ENCODE results near the gene PDGFD. TPM values are rescaled to one million over a fixed set of nuclear protein-coding genes. Genes with fewer than 3 reads are reported as not detected.

Gene PDGFD
- total RNA-seq, 2 donors from 2014 or later = 2.3 to 4.8 TPM

- TF ChIP-seq, protein P1, sequence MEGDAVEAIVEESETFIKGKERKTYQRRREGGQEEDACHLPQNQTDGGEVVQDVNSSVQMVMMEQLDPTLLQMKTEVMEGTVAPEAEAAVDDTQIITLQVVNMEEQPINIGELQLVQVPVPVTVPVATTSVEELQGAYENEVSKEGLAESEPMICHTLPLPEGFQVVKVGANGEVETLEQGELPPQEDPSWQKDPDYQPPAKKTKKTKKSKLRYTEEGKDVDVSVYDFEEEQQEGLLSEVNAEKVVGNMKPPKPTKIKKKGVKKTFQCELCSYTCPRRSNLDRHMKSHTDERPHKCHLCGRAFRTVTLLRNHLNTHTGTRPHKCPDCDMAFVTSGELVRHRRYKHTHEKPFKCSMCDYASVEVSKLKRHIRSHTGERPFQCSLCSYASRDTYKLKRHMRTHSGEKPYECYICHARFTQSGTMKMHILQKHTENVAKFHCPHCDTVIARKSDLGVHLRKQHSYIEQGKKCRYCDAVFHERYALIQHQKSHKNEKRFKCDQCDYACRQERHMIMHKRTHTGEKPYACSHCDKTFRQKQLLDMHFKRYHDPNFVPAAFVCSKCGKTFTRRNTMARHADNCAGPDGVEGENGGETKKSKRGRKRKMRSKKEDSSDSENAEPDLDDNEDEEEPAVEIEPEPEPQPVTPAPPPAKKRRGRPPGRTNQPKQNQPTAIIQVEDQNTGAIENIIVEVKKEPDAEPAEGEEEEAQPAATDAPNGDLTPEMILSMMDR (conservative IDR thresholded peaks at IDR 0.05) = no peak
- H3K4me3 Mint-ChIP-seq = no peak overlapping the region
- Histone ChIP-seq H3K4me3 (ENCODE audit: low read length) (no peak overlapping the region), H3K4me1 (ENCODE audit: control insufficient read depth, insufficient read depth, low read length) (no peaks in the 10 kb centered on the region), H3K9me3 (ENCODE audit: control insufficient read depth, low read length) (no peaks in the 10 kb centered on the region), H3K9ac (ENCODE audit: extremely low read depth, low read length, poor library complexity, severe bottlenecking) (no peak overlapping the region), H3K27me3 (ENCODE audit: control insufficient read depth, insufficient read depth, low read length, poor library complexity, severe bottlenecking) (no peaks in the 10 kb centered on the region), H3K27ac (ENCODE audit: low read depth, low read length) (no peak overlapping the region), H3K36me3 (ENCODE audit: control insufficient read depth, insufficient read depth, low read length) (no peaks in the 10 kb centered on the region)
- no peak for DNase-seq
- H3K9me3 Mint-ChIP-seq = no peaks in the 10 kb centered on the region
- peaks cover 28% of the 10 kb centered on the region for H3K4me1 Mint-ChIP-seq
- no peaks in the 10 kb centered on the region for H3K27me3 Mint-ChIP-seq (ENCODE audit: insufficient read depth)
- 95% methylated on average over 5 of the region's 5 CpGs for WGBS, 2 experiments (ENCODE audit: insufficient coverage in 1 of 2, insufficient read length in 1 of 2)
- H3K36me3 Mint-ChIP-seq (ENCODE audit: low read depth) = no peaks in the 10 kb centered on the region
- no peak overlapping the region for H3K27ac Mint-ChIP-seq
These were observed 106.0 kb downstream of the PDGFD start for GRCh38 chr11:104057908-104058307.

GRCh38 chr11:104055596-104055995 lies 108.4 kb downstream of the PDGFD start:
- Mint-ChIP-seq H3K27me3 (ENCODE audit: insufficient read depth) (no peaks in the 10 kb centered on the region), H3K9me3 (no peaks in the 10 kb centered on the region), H3K4me1 (peaks cover 32% of the 10 kb centered on the region), H3K36me3 (ENCODE audit: low read depth) (no peaks in the 10 kb centered on the region), H3K4me3 (no peak overlapping the region), H3K27ac (no peak overlapping the region)
- TF ChIP-seq, protein P1 (conservative IDR thresholded peaks at IDR 0.05) = no peak
- 80 to 89% methylated on average over 1 of the region's 1 CpG for WGBS, 2 experiments (ENCODE audit: insufficient coverage in 1 of 2, insufficient read length in 1 of 2)
- Histone ChIP-seq H3K27me3 (ENCODE audit: control insufficient read depth, insufficient read depth, low read length, poor library complexity, severe bottlenecking) (no peaks in the 10 kb centered on the region), H3K9me3 (ENCODE audit: control insufficient read depth, low read length) (no peaks in the 10 kb centered on the region), H3K9ac (ENCODE audit: extremely low read depth, low read length, poor library complexity, severe bottlenecking) (no peak overlapping the region), H3K4me1 (ENCODE audit: control insufficient read depth, insufficient read depth, low read length) (no peaks in the 10 kb centered on the region), H3K4me3 (ENCODE audit: low read length) (no peak overlapping the region), H3K27ac (ENCODE audit: low read depth, low read length) (no peak overlapping the region), H3K36me3 (ENCODE audit: control insufficient read depth, insufficient read depth, low read length) (no peaks in the 10 kb centered on the region)
- DNase-seq = no peak

- 90 to 100% methylated on average over 1 to 4 of the region's 4 CpGs for WGBS, 2 experiments (ENCODE audit: insufficient coverage in 1 of 2, insufficient read length in 1 of 2)
- H3K4me3 ChIP-seq (ENCODE audit: low read length) = no peak overlapping the region
- H3K36me3 ChIP-seq (ENCODE audit: control insufficient read depth, insufficient read depth, low read length) = no peaks in the 10 kb centered on the region
- Mint-ChIP-seq H3K27ac (no peak overlapping the region), H3K9me3 (no peaks in the 10 kb centered on the region), H3K36me3 (ENCODE audit: low read depth) (no peaks in the 10 kb centered on the region), H3K4me1 (peaks cover 27% of the 10 kb centered on the region), H3K27me3 (ENCODE audit: insufficient read depth) (no peaks in the 10 kb centered on the region), H3K4me3 (no peak overlapping the region)
- TF ChIP-seq, protein P1 (conservative IDR thresholded peaks at IDR 0.05) = no peak
- H3K9ac ChIP-seq (ENCODE audit: extremely low read depth, low read length, poor library complexity, severe bottlenecking) = no peak overlapping the region
- H3K27ac ChIP-seq (ENCODE audit: low read depth, low read length) = no peak overlapping the region
- no peaks in the 10 kb centered on the region for H3K9me3 ChIP-seq (ENCODE audit: control insufficient read depth, low read length)
- no peaks in the 10 kb centered on the region for H3K27me3 ChIP-seq (ENCODE audit: control insufficient read depth, insufficient read depth, low read length, poor library complexity, severe bottlenecking)
- no peak for DNase-seq
- H3K4me1 ChIP-seq (ENCODE audit: control insufficient read depth, insufficient read depth, low read length) = no peaks in the 10 kb centered on the region
These were observed 108.9 kb downstream of the PDGFD start for GRCh38 chr11:104054911-104055529.
